ENCODE measurements around the gene MARK2.
A peak's percentile ranks its signal among the peaks of the same experiment; 100 is the strongest.

The MARK2 gene

GRCh38 chr11:63937713-63938478 lies 99.0 kb downstream of the MARK2 start:
- DNase-seq, result peak; percentile 27

GRCh38 chr11:63938479-63939396 lies 99.8 kb downstream of the MARK2 start, which contains the start of gene NAA40:
Gene NAA40, plus strand, starts transcription at chr11:63939002. Its CDS starts 95 bp downstream, at chr11:63939097.
- peak; percentile 95 for DNase-seq

GRCh38 chr11:63939397-63939891 lies 100.5 kb downstream of the MARK2 start:
- DNase-seq, result peak; percentile 10

GRCh38 chr11:63940786-63941185 lies 101.9 kb downstream of the MARK2 start:
- DNase-seq, result no peak

GRCh38 chr11:63941901-63942300 lies 103.0 kb downstream of the MARK2 start:
- DNase-seq, result no peak

GRCh38 chr11:63942803-63943202 lies 103.9 kb downstream of the MARK2 start:
- no peak for DNase-seq

- DNase-seq, result no peak
These were observed 106.1 kb downstream of the MARK2 start for GRCh38 chr11:63944987-63945386.

- DNase-seq, result peak; percentile 39
These were observed 106.7 kb downstream of the MARK2 start for GRCh38 chr11:63945477-63946163.

- no peak for DNase-seq
These were observed 113.0 kb downstream of the MARK2 start for GRCh38 chr11:63951779-63952536.

- DNase-seq, result no peak
These were observed 113.7 kb downstream of the MARK2 start for GRCh38 chr11:63952570-63952969.

GRCh38 chr11:63958008-63958407 lies 119.1 kb downstream of the MARK2 start:
- DNase-seq, result no peak

Data from NCI-H748 treated with DMSO at 0.1 percent for 48 hours (cell line).